Hematopoietic multipotent progenitor cell treated with erythropoietin and hydrocortisone succinate and interleukin-3 and kit ligand, for 4 days (in vitro differentiated cells): Measurements from ENCODE around the gene CLEC11A.

Source experiments
- DNase-seq: peaks from one replicate; pipeline ENCODE4 v3.0.0-alpha.2; 2015

Gene CLEC11A

GRCh38 chr19:50705422-50706019, 17.6 kb upstream of the CLEC11A start:
- DNase-seq = peak; percentile 82

- no peak for DNase-seq
Measured at GRCh38 chr19:50706387-50706786, 16.8 kb upstream of the CLEC11A start.

- no peak for DNase-seq
Measured at GRCh38 chr19:50708179-50708879, 14.8 kb upstream of the CLEC11A start.

GRCh38 chr19:50710094-50710493, 13.1 kb upstream of the CLEC11A start:
- DNase-seq = peak; percentile 43

GRCh38 chr19:50710612-50711011, 12.6 kb upstream of the CLEC11A start:
- DNase-seq = no peak

GRCh38 chr19:50711196-50711595, 12.0 kb upstream of the CLEC11A start:
- no peak for DNase-seq

GRCh38 chr19:50711805-50712204, 11.4 kb upstream of the CLEC11A start:
- DNase-seq = no peak

GRCh38 chr19:50712833-50713232, 10.3 kb upstream of the CLEC11A start:
- peak; percentile 78 for DNase-seq

- DNase-seq = no peak
Measured at GRCh38 chr19:50713556-50714236, 9.5 kb upstream of the CLEC11A start.

- no peak for DNase-seq
Measured at GRCh38 chr19:50716178-50717025, 6.8 kb upstream of the CLEC11A start.

GRCh38 chr19:50717026-50717723, 6.0 kb upstream of the CLEC11A start:
- no peak for DNase-seq

- DNase-seq = no peak
Measured at GRCh38 chr19:50717891-50718254, 5.3 kb upstream of the CLEC11A start.

GRCh38 chr19:50718255-50719118, 4.7 kb upstream of the CLEC11A start:
- DNase-seq = peak; percentile 22

GRCh38 chr19:50719119-50719435, 4.1 kb upstream of the CLEC11A start:
- no peak for DNase-seq

- peak; percentile 52 for DNase-seq
Measured at GRCh38 chr19:50719566-50719965, 3.6 kb upstream of the CLEC11A start, which contains the start of gene SHANK1. Gene SHANK1, minus strand, starts transcription at chr19:50719802. Its CDS starts 2,883 bp downstream, at chr19:50716919.

- no peak for DNase-seq
Measured at GRCh38 chr19:50720181-50720920, 2.8 kb upstream of the CLEC11A start.

GRCh38 chr19:50720921-50721381, 2.2 kb upstream of the CLEC11A start:
- DNase-seq = peak; percentile 72

GRCh38 chr19:50721441-50722137, 1.6 kb upstream of the CLEC11A start:
- DNase-seq = no peak

GRCh38 chr19:50722201-50723013, 757 bp upstream of the CLEC11A start:
- no peak for DNase-seq
